ENCODE measurements around the gene RBMY1E.
"Not testable (repeated sequence)": the region's sequence is repeated elsewhere in the genome, so short reads cannot be mapped to it uniquely, and the experiment has no call there.

RBMY1E gene

GRCh38 chrY:21917932-21918331 is at the start of gene RBMY1E:
Gene RBMY1E, minus strand, starts transcription at chrY:21918032. Its CDS starts 1,978 bp downstream, at chrY:21916054.
- not testable (repeated sequence) for DNase-seq (ENCODE audit: low spot score); FAIRE-seq

- not testable (repeated sequence) for FAIRE-seq; DNase-seq (ENCODE audit: low spot score)
Observed at GRCh38 chrY:21894426-21894825, 23.4 kb downstream of the RBMY1E start, which contains the start of gene RBMY1D. Gene RBMY1D, minus strand, starts transcription at chrY:21894526. Its CDS starts 2,013 bp downstream, at chrY:21892513.

GRCh38 chrY:21869407-21870076 is 48.3 kb downstream of the RBMY1E start:
- DNase-seq (ENCODE audit: low spot score); FAIRE-seq: not testable (repeated sequence)

All from urothelium cell line (cell line).